Stromal cell of bone marrow (primary cell): Measurements from ENCODE around the gene IGSF3.

Experiments
- DNase-seq: peaks from one replicate; pipeline ENCODE4 v3.0.0-alpha.2; 2012; ENCODE audit warnings: low read depth

IGSF3 gene

GRCh38 chr1:116559304-116559761, 108.2 kb downstream of the IGSF3 start:
- no peak for DNase-seq

- DNase-seq = no peak
These were observed 109.0 kb downstream of the IGSF3 start for GRCh38 chr1:116558571-116558970.

- DNase-seq = no peak
These were observed 109.4 kb downstream of the IGSF3 start for GRCh38 chr1:116558140-116558549.

GRCh38 chr1:116557323-116557878, 110.1 kb downstream of the IGSF3 start:
- DNase-seq = no peak

- peak; percentile 88 for DNase-seq
These were observed 111.1 kb downstream of the IGSF3 start for GRCh38 chr1:116556289-116557006.

GRCh38 chr1:116554924-116555323, 112.6 kb downstream of the IGSF3 start:
- no peak for DNase-seq

- no peak for DNase-seq
These were observed 114.0 kb downstream of the IGSF3 start for GRCh38 chr1:116553386-116554115.

GRCh38 chr1:116546354-116546977, 121.1 kb downstream of the IGSF3 start:
- DNase-seq = no peak

GRCh38 chr1:116545359-116545705, 122.2 kb downstream of the IGSF3 start:
- DNase-seq = no peak

- DNase-seq = no peak
These were observed 122.8 kb downstream of the IGSF3 start for GRCh38 chr1:116544588-116545358.

- DNase-seq = no peak
These were observed 127.4 kb downstream of the IGSF3 start for GRCh38 chr1:116540088-116540487.

- peak; percentile 11 for DNase-seq
These were observed 129.0 kb downstream of the IGSF3 start for GRCh38 chr1:116538544-116538943.

GRCh38 chr1:116537898-116538297, 129.6 kb downstream of the IGSF3 start:
- no peak for DNase-seq

- DNase-seq = peak; percentile 3
These were observed 130.3 kb downstream of the IGSF3 start for GRCh38 chr1:116537040-116537831.

- no peak for DNase-seq
These were observed 133.4 kb downstream of the IGSF3 start for GRCh38 chr1:116534014-116534739.

- no peak for DNase-seq
These were observed 134.1 kb downstream of the IGSF3 start for GRCh38 chr1:116533429-116533820.

- no peak for DNase-seq
These were observed 134.7 kb downstream of the IGSF3 start for GRCh38 chr1:116532671-116533428.

- DNase-seq = no peak
These were observed 135.6 kb downstream of the IGSF3 start for GRCh38 chr1:116531917-116532316.

GRCh38 chr1:116529681-116530080, 137.9 kb downstream of the IGSF3 start:
- DNase-seq = no peak

GRCh38 chr1:116529199-116529631, 138.3 kb downstream of the IGSF3 start:
- no peak for DNase-seq
